CD4-positive, alpha-beta T cell treated with Interleukin-6 for 4 hours (primary cell): Measurements from ENCODE around the gene MEMO1.
"Not testable (repeated sequence)": the region's sequence is repeated elsewhere in the genome, so short reads cannot be mapped to it uniquely, and the experiment has no call there.

Experiments
- DNase-seq: peaks from one replicate; pipeline ENCODE4 v3.0.0-alpha.2; 2020; ENCODE audit warnings: mixed read lengths

MEMO1 gene

DNA sequence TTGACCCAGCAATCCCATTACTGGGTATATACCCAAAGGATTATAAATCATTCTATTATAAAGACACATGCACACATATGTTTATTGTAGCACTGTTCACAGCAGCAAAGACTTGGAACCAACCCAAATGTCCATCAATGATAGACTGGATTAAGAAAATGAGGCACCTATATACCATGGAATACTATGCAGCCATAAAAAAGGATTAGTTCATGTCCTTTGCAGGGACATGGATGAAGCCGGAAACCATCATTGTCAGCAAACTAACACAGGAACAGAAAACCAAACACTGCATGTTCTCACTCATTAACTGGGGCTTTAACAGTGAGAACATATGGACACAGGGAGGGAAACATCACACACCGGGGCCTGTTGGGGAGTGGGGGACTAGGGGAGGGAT, 110.7 kb downstream of the MEMO1 start:
- not testable (repeated sequence) for DNase-seq

DNA sequence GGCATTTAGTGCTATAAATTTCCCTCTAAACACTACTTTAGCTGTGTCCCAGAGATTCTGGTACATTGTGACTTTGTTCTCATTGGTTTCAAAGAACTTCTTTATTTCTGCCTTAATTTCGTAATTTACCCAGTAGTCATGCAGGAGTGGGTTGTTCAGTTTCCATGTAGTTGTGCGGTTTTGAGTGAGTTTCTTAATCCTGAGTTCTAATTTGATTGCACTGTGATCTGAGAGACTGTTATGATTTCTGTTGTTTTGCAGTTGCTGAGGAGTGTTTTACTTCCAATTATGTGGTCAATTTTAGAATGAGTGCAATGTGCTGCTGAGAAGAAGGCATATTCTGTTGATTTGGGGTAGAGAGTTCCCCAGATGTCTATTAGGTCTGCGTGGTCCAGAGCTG, 112.5 kb downstream of the MEMO1 start:
- not testable (repeated sequence) for DNase-seq

DNA sequence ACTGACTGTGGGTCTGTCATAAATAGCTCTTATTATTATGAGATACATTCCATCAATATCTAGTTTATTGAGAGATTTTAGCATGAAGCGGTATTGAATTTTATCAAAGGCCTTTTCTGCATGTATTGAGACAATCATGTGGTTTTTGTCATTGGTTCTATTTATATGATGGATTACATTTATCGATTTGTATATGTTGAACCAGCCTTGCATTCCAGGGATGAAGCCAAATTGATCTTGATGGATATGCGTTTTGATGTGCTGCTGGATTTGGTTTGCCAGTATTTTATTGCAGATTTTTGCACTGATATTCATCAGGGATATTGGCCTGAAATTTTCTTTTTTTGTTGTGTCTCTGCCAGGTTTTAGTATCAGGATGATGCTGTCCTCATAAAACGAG, 113.5 kb downstream of the MEMO1 start:
- DNase-seq, result not testable (repeated sequence)

DNA sequence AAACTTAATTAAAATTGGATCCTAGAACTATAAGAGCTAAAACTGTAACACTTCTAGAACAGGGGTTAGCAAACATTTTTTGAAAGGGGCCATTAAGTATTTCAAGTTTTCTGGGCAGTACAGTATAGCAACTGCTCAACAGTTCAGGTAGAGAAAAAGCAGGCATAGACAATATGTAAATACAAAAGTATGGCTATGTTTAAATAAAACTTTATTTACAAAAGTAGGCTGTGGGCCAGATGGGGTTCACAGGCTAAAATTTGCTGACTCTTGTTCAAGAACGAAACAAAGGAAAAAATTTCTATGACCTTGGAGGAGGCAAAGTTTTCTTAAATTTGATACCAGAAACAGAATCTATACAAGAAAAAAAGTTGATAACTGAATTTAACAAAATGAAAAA, 114.5 kb downstream of the MEMO1 start:
- DNase-seq, result no peak

DNA sequence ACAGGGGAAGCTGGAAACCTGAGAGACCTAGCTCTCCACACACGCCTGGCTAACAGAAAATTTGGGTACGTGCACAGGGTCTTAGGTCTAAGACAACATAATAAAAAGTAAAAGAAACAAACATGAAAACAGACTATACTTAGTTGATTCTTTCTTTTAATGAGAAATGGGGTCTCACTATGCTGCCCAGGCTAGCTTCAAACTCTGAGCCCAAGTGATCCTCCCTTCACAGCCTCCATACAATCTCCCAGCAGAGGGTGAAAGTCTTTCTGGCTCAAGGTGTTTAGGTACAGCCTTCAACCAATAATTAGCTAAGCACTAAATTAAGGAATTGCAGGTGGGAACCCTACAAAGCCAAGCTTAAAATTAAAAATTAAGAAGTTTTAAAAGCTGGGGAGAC, 116.2 kb downstream of the MEMO1 start:
- DNase-seq, result no peak

DNA sequence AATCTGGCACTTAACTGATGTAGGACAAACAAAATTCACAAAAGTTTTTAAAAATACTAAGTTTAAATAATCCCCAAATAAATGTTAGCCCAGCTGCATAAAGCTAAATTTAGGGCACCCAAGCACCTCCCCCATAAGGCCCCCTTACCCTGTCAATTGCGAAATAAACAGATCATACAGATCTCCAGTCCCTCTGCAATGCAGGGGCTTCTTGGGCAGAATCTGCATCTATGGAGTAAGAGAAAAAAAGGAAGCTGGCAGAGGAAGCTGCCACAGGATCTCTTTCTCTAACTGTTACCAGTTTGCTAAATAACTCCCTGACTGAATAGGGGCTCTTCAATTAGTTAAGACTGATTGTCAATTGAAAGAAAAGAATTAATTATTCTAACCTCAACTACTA, 117.7 kb downstream of the MEMO1 start:
- DNase-seq, result no peak

DNA sequence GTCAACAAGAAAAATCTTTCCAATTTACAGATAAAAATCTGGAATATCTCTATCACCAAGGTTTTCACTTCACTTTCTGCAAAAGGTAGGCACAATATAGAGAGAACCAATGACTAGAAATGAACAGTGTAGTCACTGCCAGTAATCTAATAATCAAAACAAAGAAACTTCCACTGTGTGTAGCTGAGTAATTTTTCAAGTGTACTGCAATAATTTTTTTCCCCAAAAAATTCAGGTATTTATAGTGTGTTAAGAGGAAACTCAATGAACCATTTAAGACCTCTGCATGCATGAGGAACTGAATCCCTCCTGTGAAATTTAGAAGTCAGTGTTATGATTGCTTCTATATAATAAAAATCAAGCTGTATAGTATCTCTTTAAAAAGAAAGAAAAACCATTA, 121.8 kb downstream of the MEMO1 start:
- no peak for DNase-seq

DNA sequence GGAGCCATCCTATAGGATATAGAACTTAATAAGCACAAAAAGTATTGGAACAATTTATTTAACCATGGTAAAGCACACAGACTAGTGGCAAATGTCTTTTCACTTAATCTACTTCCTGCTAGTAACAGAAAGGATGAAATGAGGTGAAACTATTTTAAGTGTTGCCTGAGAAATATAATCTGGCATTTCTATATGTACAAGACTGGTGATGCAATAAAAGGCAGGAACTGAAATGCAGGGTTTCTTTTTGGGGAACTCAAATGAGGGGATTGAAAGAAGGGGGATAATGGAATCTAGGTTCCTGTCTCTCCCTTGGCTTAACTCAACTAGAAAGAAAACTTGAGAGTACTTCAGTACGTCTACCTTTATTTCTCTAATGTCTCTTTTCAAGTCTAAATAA, 122.3 kb downstream of the MEMO1 start:
- no peak for DNase-seq

DNA sequence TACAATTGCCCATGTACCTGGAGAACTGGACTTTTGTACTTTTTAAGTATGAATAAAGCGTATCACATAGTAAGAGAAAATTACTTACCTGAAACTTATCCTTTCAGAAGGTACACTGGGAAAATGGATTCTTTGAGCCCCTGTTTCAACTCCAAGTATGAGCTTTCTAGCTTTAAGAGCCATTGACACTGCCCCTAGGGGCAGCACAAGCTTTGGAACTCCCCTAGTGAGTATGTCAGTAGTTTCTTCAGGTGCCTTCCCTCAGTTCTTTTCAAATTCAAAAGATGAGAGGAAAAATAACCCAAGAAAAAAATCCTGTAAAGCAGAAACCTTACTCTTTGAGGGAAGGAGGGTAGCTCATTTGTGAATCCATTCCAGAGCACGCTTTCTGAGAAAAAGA, 124.1 kb downstream of the MEMO1 start:
- no peak for DNase-seq

DNA sequence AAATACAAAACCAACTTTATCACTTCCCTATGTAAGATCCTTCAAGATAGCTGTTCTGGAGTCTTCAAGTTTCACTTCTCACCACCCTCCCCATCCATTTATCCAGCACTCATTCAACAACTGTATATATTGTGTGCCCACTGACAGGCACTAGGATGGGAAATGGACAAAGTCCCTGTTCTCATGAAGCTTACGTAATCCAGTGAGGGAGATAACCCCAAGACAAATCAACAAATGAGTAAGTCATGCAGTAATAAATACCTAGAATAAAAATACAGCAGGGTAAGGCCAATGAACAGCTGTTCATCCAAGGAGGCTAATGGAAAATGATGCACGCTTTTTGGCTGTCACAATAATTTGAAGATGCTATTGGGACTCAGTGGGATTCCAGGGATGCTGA, 133.8 kb downstream of the MEMO1 start:
- no peak for DNase-seq

DNA sequence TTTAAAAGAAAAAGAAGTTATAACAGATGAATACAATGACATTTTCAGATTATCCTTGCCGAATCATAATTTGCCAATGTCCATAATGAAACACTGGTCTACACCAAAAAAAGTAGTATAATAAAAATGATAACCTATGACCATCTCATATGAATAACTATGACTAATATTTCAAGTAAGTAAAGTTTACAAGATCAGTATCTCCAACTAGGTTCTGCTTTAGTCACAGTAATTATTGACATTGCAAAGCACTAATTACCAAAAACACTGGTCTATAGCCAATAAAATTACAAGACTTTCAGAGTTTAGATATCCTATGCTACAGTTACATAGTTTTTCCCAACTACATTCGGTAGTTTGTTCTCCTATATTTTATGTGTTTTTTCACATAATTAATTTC, 136.7 kb downstream of the MEMO1 start:
- no peak for DNase-seq

DNA sequence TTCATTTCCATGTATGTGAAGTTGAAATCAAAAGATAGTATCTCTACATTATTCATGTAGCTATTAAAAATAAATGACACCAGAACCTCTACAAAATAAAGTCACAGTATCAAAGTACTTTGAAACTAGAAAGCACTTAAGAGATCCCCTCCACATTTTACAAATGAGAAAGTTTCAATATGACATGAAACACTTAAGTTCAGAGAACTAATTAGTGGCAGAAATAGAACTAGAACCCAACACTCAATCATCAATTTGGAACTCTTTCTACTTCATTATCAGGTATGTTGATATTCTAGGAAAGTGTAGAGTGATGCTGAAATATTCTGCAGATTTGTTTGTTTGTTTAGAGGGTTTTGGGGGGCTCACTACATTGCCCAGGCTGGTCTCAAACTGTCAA, 145.6 kb downstream of the MEMO1 start:
- no peak for DNase-seq

DNA sequence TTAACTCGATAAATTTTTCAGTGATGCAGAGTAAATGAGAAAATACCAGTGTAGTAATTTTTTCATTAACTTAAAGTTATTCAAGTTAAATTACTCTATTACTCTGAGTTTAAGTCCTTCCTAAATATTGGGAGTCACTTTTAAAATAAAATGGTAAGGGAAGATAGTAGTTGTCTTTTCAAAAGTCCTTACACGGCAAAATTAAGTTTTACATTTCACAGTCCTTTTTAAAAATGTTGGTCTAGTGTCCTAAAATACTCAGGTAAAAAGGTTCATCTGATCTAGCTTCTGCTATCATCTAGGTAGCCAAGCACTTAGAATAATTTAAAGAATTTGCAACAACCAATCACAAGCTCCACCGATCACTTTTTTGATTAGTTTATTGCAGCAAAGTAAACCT, 146.9 kb downstream of the MEMO1 start:
- DNase-seq, result no peak

DNA sequence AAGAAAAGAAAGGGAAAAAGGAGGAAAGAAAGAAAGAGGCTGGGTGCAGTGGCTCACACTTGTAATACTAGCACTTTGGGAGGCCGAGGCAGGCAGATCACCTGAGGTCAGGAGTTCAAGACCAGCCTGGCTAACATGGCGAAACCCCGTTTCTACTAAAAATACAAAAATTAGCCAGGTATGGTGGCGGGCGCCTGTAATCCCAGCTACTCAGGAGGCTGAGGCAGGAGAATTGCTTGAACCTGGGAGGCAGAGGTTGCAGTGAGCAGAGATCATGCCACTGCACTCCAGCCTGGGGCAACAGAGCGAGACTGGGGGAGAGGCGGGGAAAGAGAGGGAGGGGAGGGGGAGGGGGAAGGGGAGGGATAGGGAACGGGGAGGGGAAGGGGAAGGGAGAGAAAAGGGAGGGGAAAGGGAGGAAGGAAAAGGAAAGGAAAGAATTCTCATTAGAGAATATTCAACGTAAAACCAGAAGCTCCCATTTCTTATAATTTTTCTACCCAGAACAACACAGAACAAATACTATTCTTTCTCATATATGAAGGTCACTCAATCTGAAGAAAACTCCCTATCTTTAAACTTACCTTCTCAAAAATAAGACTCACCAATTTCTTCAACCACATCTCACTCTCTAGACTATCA, 147.7 kb downstream of the MEMO1 start:
- DNase-seq, result not testable (repeated sequence)

DNA sequence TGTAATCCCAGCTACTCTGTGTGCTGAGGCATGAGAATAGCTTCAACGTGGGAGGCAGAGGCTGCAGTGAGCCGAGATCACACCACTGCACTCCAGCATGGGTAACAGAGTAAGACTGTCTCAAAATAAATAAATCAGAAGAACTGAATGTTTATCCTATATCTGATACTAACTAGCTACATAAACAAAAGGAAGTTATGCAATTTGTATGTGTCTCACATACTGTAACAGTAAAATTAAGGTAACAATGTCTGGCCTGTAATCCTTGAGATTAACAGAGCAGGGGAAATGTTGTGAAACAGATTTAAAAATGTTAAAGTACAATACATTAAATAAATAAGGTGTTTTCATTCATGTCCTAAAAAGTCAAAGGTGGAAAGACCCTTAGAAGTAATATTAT, 150.8 kb downstream of the MEMO1 start:
- DNase-seq, result no peak

DNA sequence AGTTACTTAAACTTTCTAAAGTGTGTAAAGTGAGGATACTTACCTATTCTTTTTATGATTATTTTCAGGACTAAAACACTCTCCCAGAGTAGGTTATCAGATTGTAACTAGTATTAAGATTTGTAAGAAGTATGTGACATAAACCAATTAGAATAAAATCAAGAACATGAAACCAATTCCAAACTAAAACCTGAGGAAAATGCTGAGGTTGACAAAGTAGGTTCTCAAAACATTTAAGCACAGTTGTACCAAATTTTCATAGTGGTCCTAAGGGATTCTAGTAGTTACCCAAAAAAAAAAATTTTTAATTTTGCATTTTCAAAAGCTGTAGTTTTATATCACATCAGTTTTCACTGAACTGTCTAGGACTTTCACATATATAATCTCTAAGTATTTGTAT, 157.3 kb downstream of the MEMO1 start:
- DNase-seq, result no peak

DNA sequence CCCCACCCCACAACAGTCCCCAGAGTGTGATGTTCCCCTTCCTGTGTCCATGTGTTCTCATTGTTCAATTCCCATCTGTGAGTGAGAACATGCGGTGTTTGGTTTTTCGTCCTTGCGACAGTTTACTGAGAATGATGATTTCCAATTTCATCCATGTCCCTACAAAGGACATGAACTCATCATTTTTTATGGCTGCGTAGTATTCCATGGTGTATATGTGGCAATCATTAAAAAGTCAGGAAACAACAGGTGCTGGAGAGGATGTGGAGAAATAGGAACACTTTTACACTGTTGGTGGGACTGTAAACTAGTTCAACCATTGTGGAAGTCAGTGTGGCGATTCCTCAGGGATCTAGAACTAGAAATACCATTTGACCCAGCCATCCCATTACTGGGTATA, 168.7 kb downstream of the MEMO1 start:
- DNase-seq, result not testable (repeated sequence)

DNA sequence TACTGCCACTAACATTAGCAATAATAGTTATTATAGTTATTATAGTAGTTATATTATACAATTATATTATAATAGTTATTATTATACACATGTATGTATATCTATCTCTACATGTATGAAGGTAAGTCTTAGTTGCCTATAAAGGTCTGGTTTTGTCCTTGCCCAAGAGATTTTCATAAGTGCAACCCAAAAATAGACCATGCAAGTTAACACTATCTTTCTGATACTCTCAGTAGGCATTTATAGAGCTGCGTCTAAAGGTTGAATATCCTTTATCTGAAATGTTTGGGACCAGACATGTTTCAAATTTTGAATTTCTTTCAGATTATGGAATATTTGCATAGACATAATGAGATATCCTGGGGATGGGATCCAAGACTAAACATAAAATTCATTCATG, 175.4 kb downstream of the MEMO1 start:
- no peak for DNase-seq

DNA sequence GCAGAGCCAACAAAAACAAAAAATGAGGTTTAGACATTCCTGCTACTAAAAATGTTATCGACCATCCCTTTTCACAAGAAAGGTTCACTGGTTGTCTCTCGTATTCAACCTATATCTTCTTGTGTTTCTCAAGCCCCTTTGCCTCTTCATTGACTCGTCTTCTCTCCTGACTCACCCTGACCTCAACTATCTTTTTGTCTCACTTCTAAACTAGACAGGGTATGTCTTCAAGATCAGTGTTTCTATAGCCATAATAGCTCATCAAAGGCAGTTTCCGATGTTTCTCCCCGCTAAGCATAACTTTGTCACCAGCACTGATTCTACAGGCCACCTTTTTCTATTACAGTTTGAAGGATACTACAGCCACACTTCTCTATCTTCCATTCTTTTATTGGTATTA, 178.4 kb downstream of the MEMO1 start:
- no peak for DNase-seq

DNA sequence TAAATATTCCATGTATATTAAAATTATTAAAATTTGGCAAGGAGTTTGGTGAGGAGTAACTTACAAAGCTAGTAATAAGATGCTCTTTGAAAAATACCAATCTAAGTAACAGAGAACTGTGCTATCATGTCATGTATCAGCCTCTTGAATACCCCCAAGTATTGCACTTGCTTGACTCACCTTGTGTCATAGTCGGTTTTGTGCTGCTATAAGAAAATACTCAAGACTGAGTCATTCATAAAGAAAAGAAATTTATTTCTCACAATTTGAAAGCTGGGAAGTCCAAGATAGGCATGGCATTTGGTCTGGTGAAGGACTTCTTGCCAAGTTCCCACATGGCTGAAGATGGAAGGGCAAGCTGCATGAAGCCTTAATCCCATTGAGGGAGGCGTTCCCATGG, 179.2 kb downstream of the MEMO1 start:
- no peak for DNase-seq

DNA sequence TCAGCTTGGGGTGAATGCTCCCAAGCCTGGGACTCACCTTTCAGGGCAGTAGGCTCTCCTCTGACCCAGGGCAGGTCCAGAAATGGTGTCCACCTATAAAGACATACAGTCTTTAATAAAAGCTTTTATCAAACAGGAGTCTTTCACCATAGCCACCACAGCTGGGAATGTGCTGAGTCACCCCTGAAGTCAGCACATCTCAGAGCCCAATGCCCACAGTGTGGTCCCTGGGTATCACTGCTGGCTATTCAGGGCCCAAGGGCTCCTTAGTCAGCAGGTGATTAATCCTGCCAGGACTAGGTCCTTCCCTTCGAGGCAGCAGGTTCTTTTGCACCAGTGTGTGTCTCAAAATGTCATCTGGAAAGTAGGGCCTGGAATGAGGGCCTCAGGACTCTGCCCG, 181.9 kb downstream of the MEMO1 start:
- no peak for DNase-seq

DNA sequence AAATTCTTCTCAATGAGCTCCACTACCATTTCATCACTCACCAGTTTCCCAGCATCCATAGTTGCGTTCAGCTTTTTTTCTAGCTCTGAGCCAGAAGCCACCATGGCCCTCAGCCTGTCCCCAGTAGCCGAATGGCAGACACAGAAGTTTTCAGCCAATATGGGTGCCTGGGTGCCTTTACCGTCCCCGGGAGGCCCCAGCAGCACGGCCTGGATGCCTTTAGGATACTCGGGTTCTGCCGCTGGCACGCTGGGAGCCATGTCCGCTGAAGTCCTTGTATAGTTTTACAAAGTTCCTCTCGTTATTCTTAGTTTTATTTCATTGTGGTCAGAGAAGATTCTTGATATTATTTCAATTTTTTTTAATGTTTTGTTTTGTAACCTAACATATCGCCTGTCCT, 187.2 kb downstream of the MEMO1 start:
- no peak for DNase-seq

DNA sequence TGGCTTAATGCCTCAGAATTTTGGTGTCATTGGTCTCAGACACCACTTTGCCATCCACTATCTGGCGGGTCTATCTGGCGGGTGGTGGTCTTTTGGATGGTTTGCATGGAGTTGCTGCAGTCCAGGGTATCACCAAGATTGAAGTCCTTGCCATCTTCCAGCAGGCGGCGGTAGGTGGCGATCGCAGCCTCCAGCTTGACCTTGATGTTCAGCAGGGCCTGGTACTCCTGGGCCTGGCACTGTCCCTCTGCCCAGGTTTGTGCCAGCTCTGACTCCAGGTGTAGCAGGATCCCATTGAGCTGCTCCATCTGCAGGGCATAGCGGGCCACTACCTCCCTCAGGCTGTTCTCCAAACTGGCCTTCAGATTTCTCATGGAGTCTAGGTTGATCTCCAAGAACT, 188.2 kb downstream of the MEMO1 start:
- DNase-seq, result no peak
